Glutamatergic neuron (in vitro differentiated cells): Measurements from ENCODE around the gene RSPO4. TPM values are rescaled to one million over a fixed set of nuclear protein-coding genes. Genes with fewer than 3 reads are reported as not detected.

Experiments used
- DNase-seq: peaks from one replicate; pipeline ENCODE4 v3.0.0; 2022
- H3K27ac Mint-ChIP-seq: one replicate; pipeline ENCODE4 v1.8.0; 2020; ENCODE audit warnings: mild to moderate bottlenecking, mixed read lengths, inconsistent platforms; ENCODE audit not compliant: unreplicated experiment
- H3K27me3 Mint-ChIP-seq: one replicate; pipeline ENCODE4 v1.8.0; 2020; ENCODE audit warnings: mild to moderate bottlenecking, moderate library complexity, mixed read lengths, inconsistent platforms; ENCODE audit not compliant: unreplicated experiment
- H3K36me3 Mint-ChIP-seq: one replicate; pipeline ENCODE4 v1.8.0; 2020; ENCODE audit warnings: mild to moderate bottlenecking, mixed read lengths, inconsistent platforms; ENCODE audit not compliant: unreplicated experiment
- H3K4me1 Mint-ChIP-seq: one replicate; pipeline ENCODE4 v1.8.0; 2020; ENCODE audit warnings: mild to moderate bottlenecking, low read depth, mixed read lengths, inconsistent platforms; ENCODE audit not compliant: unreplicated experiment
- H3K4me3 Mint-ChIP-seq: one replicate; pipeline ENCODE4 v1.8.0; 2020; ENCODE audit warnings: mild to moderate bottlenecking, mixed read lengths, inconsistent platforms; ENCODE audit not compliant: unreplicated experiment
- H3K9me3 Mint-ChIP-seq: one replicate; pipeline ENCODE4 v1.8.0; 2020; ENCODE audit warnings: mild to moderate bottlenecking, moderate library complexity, mixed read lengths, inconsistent platforms; ENCODE audit not compliant: unreplicated experiment
- CTCF ChIP-seq: fragments of 200-600 bp; sonication (generic); IDR thresholded peaks from one replicate; pipeline ENCODE4 v1.5.0; 2021; ENCODE audit not compliant: partially characterized antibody, unreplicated experiment
- long read RNA-seq: library from polyadenylated mRNA; unstranded; transcript quantifications from one replicate; pipeline ENCODE4 v2.0.0, GENCODE V29; 2020; ENCODE audit not compliant: unreplicated experiment
- total RNA-seq: library from RNA; stranded (reverse); fragmentation: NEBNext Ultra II Directional; extraction: Animal tissue kit (Norgen Biotek cat#: 25700); gene quantifications from one replicate; pipeline ENCODE4 v1.2.1, GENCODE V29; 2021; ENCODE audit not compliant: unreplicated experiment

Gene RSPO4
- total RNA-seq: 0.86 TPM
- long read RNA-seq: 0 reads

GRCh38 chr20:1001911-1002681 lies at the start of gene RSPO4:
TSS of gene RSPO4 (minus strand) at chr20:1002311. CDS start at chr20:1002164, 147 bp downstream.
- Mint-ChIP-seq H3K27me3 (peaks cover 21% of the 10 kb centered on the region), H3K36me3 (no peaks in the 10 kb centered on the region), H3K9me3 (no peaks in the 10 kb centered on the region), H3K27ac (no peak within 1 kb of the TSS), H3K4me1 (peaks cover 5% of the 10 kb centered on the region), H3K4me3 (peak within 1 kb of the TSS; percentile 95)
- no peak for TF ChIP-seq CTCF
- DNase-seq: peak; percentile 23

DNA sequence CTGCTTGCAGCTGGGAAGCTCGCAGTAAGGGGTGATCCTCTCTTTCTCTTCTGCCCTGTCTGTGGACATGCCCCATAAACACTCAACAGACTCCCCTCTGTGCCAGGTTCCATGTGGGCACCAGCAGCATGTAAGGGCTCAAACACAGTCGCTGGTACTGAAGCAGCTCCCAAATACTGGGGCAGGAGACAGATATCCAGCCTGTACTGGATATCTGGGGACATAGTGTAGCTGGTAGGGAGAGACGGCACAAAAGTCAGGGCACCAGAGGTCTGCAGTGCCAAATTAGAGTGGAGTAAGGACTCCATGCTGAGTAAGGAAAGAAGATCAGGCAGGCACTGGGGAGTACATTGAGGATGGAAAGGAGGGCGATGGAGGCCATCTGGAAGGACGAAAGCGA lies 48.3 kb upstream of the RSPO4 start:
- TF ChIP-seq CTCF: no peak
- Mint-ChIP-seq H3K27ac (no peak overlapping the region), H3K27me3 (peaks cover 7% of the 10 kb centered on the region), H3K9me3 (peaks cover 1% of the 10 kb centered on the region), H3K36me3 (no peaks in the 10 kb centered on the region), H3K4me1 (peaks cover 18% of the 10 kb centered on the region), H3K4me3 (no peak overlapping the region)
- DNase-seq: no peak

GRCh38 chr20:1045860-1046418 lies 43.8 kb upstream of the RSPO4 start:
- TF ChIP-seq CTCF: no peak
- Mint-ChIP-seq H3K9me3 (peaks cover 1% of the 10 kb centered on the region), H3K36me3 (peaks cover 1% of the 10 kb centered on the region), H3K27ac (no peak overlapping the region), H3K4me1 (peaks cover 18% of the 10 kb centered on the region), H3K27me3 (peaks cover 9% of the 10 kb centered on the region), H3K4me3 (no peak overlapping the region)
- no peak for DNase-seq

DNA sequence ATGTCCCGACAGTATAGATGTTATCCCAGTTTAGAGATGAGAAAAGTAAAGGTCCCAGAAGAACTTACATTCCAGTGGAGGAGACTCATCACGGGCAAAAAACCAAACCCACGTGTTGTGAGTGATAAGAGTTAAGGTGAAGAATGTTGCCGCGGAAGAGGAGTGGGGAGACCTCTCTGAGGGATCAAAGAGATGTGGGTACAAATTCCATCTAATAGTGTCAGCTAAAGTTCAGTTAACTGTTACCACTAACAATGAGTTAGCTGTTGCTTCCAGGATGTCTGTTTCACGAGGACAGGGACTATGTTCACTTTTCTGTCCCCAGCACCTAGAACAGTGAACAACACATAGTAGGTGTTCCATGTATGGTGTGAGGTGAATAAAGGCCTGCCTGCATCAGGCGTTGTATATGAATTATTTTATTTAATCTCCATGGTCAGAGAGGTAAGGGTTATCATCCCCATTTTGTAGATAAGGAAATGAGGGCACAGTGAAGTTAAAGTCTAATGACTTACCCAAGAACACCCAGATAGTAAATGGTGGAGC lies 39.8 kb upstream of the RSPO4 start:
- DNase-seq: no peak
- Mint-ChIP-seq H3K27me3 (peaks cover 7% of the 10 kb centered on the region), H3K36me3 (peaks cover 4% of the 10 kb centered on the region), H3K9me3 (peaks cover 2% of the 10 kb centered on the region), H3K4me1 (peaks cover 3% of the 10 kb centered on the region), H3K4me3 (no peak overlapping the region), H3K27ac (no peak overlapping the region)
- no peak for TF ChIP-seq CTCF

DNA sequence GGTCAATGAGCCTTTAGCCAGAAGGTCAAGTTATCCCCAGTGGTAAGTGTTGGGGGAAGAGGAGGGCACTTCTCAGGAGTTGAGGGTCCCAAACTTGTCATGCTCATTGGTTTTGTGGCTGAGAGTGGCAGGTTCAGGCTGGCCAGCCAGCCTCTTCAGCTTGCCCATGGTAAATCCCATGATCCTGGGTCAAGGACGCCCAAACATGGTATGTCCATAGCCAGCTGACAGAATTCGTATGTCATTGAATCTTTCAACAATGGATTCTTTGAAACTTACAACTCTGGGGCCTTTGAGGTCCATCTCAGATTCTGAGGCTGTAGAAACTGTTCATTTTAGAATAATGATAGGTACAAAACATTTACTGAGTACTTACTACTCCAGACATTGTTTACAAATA lies 36.1 kb upstream of the RSPO4 start:
- no peak overlapping the region for H3K27ac Mint-ChIP-seq
- H3K4me3 Mint-ChIP-seq: no peak overlapping the region
- DNase-seq: no peak
- peaks cover 2% of the 10 kb centered on the region for H3K9me3 Mint-ChIP-seq
- H3K36me3 Mint-ChIP-seq: peaks cover 4% of the 10 kb centered on the region
- TF ChIP-seq CTCF: no peak
- H3K27me3 Mint-ChIP-seq: peaks cover 4% of the 10 kb centered on the region
- H3K4me1 Mint-ChIP-seq: no peaks in the 10 kb centered on the region
